ENCODE measurements around the gene CLTA. TPM values are rescaled to one million over a fixed set of nuclear protein-coding genes. Genes with fewer than 3 reads are reported as not detected.

CLTA gene
- total RNA-seq, 1 experiment from 2014 or later, result 760 TPM

DNA sequence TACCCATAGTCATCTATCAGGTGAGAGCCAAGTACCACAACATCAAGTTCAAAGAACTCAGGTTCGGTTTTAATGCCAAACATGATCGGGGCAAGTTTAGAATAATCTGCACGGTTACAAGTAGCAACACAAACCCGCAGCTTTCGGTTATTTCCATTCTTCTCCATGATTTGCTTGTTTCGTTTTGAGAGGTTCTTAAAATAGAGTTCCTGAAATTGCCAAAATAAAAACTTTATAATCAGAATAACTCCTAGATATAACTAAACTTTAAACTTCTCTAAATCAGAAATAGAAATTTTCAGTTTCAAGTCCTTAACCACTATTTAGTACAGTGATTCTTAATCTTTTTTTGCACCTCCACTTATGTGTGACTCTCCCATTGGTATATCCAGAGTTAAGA, 58.5 kb downstream of the CLTA start:
- no TSS peak for BruUV-seq (replicated peaks)

DNA sequence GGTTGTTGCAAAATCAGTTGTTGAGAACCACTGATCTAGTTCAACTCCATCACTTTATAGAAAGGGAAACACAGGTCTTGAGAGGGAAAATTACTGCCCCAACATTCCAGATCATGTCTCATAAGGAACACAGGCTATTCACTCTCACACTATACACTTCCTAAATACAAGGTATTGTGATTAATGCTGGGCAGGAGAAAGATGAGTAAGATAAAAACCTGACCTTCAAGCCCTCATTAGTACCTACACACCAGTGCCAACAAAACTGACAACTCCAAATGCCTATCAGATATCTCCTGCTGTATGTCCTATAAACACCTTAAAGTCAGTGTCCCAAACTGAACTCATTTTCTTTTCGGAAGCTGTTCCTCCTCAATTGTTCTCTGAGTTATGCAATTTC, 59.4 kb downstream of the CLTA start:
- POLR2A ChIA-PET, result interaction anchor here (1.0 kb wide), 1 partner anchor 26 kb away, joined by 5 read pairs; no protein-coding TSS in a partner anchor
- in situ Hi-C loops (cut with HindIII; ENCODE audit: low pct_unique_long_range_greater_than_20kb, low sequenced_read_pairs), result no loop called here

More for the DNA sequence above, 58.5 kb downstream of the CLTA start:
- peaks cover 8% of the 10 kb centered on the region for H3K36me3 ChIP-seq (ENCODE audit: control insufficient read depth, insufficient read depth, low read length)
- H3K4me1 ChIP-seq (ENCODE audit: control insufficient read depth, insufficient read depth, low read length), result peaks cover 8% of the 10 kb centered on the region; the same call in 1 of the 2 replicates
- intact Hi-C loops (cut with micrococcal nuclease; ENCODE audit: unreplicated experiment), result no loop called here
- H3K27ac ChIP-seq (ENCODE audit: low read length), result peak overlapping the region; percentile 14; the same call in 1 of the 2 replicates
- no peak for DNase-seq (ENCODE audit: low read depth, low spot score)
- ChIA-PET POLR2A (interaction anchor here (1.0 kb wide), 1 partner anchor 27 kb away, joined by 5 read pairs; no protein-coding TSS in a partner anchor), CTCF (interaction anchor here (0.6 to 2.7 kb wide), 2 partner anchors 79 to 147 kb away, joined by 4 to 50 read pairs; no protein-coding TSS in a partner anchor)
- H3K27me3 ChIP-seq (ENCODE audit: control insufficient read depth, insufficient read depth, low read length), result no peaks in the 10 kb centered on the region
- H3K9me3 ChIP-seq (ENCODE audit: control insufficient read depth, insufficient read depth, low read depth, low read length), result no peaks in the 10 kb centered on the region
- in situ Hi-C loops (cut with HindIII; ENCODE audit: low pct_unique_long_range_greater_than_20kb, low sequenced_read_pairs), result no loop called here
- TF ChIP-seq POLR2AphosphoS5 (IDR thresholded peaks at IDR 0.05; ENCODE audit: low read depth, low read length), result no peak
- TF ChIP-seq, protein P1, sequence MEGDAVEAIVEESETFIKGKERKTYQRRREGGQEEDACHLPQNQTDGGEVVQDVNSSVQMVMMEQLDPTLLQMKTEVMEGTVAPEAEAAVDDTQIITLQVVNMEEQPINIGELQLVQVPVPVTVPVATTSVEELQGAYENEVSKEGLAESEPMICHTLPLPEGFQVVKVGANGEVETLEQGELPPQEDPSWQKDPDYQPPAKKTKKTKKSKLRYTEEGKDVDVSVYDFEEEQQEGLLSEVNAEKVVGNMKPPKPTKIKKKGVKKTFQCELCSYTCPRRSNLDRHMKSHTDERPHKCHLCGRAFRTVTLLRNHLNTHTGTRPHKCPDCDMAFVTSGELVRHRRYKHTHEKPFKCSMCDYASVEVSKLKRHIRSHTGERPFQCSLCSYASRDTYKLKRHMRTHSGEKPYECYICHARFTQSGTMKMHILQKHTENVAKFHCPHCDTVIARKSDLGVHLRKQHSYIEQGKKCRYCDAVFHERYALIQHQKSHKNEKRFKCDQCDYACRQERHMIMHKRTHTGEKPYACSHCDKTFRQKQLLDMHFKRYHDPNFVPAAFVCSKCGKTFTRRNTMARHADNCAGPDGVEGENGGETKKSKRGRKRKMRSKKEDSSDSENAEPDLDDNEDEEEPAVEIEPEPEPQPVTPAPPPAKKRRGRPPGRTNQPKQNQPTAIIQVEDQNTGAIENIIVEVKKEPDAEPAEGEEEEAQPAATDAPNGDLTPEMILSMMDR (IDR thresholded peaks at IDR 0.05), result no peak
- TF ChIP-seq TCF7L2 (IDR thresholded peaks at IDR 0.05; ENCODE audit: low read depth, low read length), result no peak
- TF ChIP-seq, protein P2, sequence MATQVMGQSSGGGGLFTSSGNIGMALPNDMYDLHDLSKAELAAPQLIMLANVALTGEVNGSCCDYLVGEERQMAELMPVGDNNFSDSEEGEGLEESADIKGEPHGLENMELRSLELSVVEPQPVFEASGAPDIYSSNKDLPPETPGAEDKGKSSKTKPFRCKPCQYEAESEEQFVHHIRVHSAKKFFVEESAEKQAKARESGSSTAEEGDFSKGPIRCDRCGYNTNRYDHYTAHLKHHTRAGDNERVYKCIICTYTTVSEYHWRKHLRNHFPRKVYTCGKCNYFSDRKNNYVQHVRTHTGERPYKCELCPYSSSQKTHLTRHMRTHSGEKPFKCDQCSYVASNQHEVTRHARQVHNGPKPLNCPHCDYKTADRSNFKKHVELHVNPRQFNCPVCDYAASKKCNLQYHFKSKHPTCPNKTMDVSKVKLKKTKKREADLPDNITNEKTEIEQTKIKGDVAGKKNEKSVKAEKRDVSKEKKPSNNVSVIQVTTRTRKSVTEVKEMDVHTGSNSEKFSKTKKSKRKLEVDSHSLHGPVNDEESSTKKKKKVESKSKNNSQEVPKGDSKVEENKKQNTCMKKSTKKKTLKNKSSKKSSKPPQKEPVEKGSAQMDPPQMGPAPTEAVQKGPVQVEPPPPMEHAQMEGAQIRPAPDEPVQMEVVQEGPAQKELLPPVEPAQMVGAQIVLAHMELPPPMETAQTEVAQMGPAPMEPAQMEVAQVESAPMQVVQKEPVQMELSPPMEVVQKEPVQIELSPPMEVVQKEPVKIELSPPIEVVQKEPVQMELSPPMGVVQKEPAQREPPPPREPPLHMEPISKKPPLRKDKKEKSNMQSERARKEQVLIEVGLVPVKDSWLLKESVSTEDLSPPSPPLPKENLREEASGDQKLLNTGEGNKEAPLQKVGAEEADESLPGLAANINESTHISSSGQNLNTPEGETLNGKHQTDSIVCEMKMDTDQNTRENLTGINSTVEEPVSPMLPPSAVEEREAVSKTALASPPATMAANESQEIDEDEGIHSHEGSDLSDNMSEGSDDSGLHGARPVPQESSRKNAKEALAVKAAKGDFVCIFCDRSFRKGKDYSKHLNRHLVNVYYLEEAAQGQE (IDR thresholded peaks at IDR 0.05; ENCODE audit: insufficient read depth in 1 of 2, low read depth in 2 of 2, low read length in 1 of 2), result no peak
- no peak for TF ChIP-seq SIN3A (IDR thresholded peaks at IDR 0.05; ENCODE audit: borderline replicate concordance, insufficient read depth, low read depth, low read length)
- no peak for ATAC-seq
- H3K4me3 ChIP-seq (ENCODE audit: low read depth in 2 of 2, low read length in 2 of 2), result no peak overlapping the region

More for the DNA sequence above, 59.4 kb downstream of the CLTA start:
- BruUV-seq (replicated peaks), result TSS peak; percentile 53
- ATAC-seq (peak; percentile 17; the same call in 1 of the 2 replicates), DNase-seq (ENCODE audit: low read depth, low spot score) (no peak)
- peaks cover 8% of the 10 kb centered on the region; the same call in 1 of the 2 replicates for H3K4me1 ChIP-seq (ENCODE audit: control insufficient read depth, insufficient read depth, low read length)
- peaks cover 7% of the 10 kb centered on the region for H3K36me3 ChIP-seq (ENCODE audit: control insufficient read depth, insufficient read depth, low read length)
- no peak overlapping the region for H3K4me3 ChIP-seq (ENCODE audit: low read depth in 2 of 2, low read length in 2 of 2)
- H3K9me3 ChIP-seq (ENCODE audit: control insufficient read depth, insufficient read depth, low read depth, low read length), result no peaks in the 10 kb centered on the region
- CTCF ChIA-PET, result interaction anchor here (0.6 to 2.7 kb wide), 2 partner anchors 32 to 78 kb away, joined by 7 to 50 read pairs; no protein-coding TSS in a partner anchor
- TF ChIP-seq SIN3A (IDR thresholded peaks at IDR 0.05; ENCODE audit: borderline replicate concordance, insufficient read depth, low read depth, low read length) (no peak), TCF7L2 (IDR thresholded peaks at IDR 0.05; ENCODE audit: low read depth, low read length) (no peak), POLR2AphosphoS5 (IDR thresholded peaks at IDR 0.05; ENCODE audit: low read depth, low read length) (no peak)
- TF ChIP-seq, protein P1 (IDR thresholded peaks at IDR 0.05), result no peak
- TF ChIP-seq, protein P2 (IDR thresholded peaks at IDR 0.05; ENCODE audit: insufficient read depth in 1 of 2, low read depth in 2 of 2, low read length in 1 of 2), result no peak
- H3K27ac ChIP-seq (ENCODE audit: low read length), result peak overlapping the region; percentile 19; the same call in 1 of the 2 replicates
- no peaks in the 10 kb centered on the region for H3K27me3 ChIP-seq (ENCODE audit: control insufficient read depth, insufficient read depth, low read length)
- intact Hi-C loops (cut with micrococcal nuclease; ENCODE audit: unreplicated experiment), result no loop called here
